GM12874 (cell line): ENCODE data around the gene RUFY1.

Experiments
- TF ChIP-seq, protein P1 (sequence below): IDR thresholded peaks from 2 replicates; pipeline ENCODE4 v1.5.1; 2011; ENCODE audit warnings: low read depth, mild to moderate bottlenecking, control low read depth, low read length, moderate library complexity; ENCODE audit not compliant: insufficient read depth

RUFY1 gene, protein sequence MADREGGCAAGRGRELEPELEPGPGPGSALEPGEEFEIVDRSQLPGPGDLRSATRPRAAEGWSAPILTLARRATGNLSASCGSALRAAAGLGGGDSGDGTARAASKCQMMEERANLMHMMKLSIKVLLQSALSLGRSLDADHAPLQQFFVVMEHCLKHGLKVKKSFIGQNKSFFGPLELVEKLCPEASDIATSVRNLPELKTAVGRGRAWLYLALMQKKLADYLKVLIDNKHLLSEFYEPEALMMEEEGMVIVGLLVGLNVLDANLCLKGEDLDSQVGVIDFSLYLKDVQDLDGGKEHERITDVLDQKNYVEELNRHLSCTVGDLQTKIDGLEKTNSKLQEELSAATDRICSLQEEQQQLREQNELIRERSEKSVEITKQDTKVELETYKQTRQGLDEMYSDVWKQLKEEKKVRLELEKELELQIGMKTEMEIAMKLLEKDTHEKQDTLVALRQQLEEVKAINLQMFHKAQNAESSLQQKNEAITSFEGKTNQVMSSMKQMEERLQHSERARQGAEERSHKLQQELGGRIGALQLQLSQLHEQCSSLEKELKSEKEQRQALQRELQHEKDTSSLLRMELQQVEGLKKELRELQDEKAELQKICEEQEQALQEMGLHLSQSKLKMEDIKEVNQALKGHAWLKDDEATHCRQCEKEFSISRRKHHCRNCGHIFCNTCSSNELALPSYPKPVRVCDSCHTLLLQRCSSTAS

DNA sequence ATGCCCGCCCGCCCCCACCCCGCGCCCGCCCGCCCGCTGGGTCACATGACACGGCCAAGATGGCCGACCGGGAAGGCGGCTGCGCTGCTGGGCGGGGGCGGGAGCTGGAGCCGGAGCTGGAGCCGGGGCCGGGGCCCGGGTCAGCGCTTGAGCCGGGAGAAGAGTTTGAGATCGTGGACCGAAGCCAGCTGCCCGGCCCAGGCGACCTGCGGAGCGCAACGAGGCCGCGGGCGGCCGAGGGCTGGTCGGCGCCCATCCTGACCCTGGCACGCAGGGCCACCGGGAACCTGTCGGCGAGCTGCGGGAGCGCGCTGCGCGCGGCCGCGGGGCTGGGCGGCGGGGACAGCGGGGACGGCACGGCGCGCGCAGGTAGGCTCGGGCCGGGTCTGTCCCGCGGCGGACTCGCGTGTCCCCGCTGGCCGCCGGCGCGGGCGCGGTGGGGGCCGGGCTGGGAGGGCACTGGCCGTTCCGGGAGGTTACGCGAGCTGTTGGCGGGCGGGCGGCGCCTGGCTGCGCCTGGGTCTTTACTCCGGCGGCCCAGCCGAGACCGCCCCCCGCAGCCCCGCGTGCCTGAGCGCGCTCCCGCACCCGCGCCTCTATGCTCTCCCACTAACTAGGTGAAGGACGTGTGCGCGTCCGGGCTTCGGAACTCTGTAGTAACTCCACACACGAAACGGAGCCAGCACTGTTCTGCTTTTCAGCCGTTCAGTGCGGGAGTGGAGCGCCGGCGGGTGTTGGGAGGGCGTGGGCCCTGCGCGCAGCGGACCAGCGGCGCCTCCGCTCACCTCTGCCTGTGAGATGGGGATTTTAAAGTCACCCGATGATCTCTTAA is at the start of gene RUFY1:
Gene RUFY1 (plus strand): TSS at position 44 of the 832 bp plus-strand sequence. CDS start 16 bp downstream, at position 60.
- TF ChIP-seq, protein P1, sequence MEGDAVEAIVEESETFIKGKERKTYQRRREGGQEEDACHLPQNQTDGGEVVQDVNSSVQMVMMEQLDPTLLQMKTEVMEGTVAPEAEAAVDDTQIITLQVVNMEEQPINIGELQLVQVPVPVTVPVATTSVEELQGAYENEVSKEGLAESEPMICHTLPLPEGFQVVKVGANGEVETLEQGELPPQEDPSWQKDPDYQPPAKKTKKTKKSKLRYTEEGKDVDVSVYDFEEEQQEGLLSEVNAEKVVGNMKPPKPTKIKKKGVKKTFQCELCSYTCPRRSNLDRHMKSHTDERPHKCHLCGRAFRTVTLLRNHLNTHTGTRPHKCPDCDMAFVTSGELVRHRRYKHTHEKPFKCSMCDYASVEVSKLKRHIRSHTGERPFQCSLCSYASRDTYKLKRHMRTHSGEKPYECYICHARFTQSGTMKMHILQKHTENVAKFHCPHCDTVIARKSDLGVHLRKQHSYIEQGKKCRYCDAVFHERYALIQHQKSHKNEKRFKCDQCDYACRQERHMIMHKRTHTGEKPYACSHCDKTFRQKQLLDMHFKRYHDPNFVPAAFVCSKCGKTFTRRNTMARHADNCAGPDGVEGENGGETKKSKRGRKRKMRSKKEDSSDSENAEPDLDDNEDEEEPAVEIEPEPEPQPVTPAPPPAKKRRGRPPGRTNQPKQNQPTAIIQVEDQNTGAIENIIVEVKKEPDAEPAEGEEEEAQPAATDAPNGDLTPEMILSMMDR = no peak

DNA sequence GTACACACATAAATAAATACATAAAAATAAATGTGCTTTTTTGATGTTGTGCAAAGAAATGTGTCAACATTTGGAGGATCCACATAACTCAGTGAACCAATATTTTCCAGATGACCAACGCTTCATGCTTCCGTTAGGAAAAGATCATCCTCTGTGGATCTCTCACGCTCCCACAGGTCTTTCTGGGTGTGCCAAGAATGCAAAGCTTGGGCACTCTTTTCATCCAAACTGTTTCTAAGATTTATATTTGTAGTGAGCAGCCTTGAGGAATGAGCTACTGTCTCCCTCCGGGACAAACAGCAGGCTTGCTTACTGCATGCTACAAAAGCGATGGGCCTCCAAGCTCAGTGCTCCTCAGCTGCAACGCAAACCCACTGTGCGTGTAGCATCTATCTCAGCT is 46.2 kb upstream of the RUFY1 start:
- TF ChIP-seq, protein P1 = no peak

DNA sequence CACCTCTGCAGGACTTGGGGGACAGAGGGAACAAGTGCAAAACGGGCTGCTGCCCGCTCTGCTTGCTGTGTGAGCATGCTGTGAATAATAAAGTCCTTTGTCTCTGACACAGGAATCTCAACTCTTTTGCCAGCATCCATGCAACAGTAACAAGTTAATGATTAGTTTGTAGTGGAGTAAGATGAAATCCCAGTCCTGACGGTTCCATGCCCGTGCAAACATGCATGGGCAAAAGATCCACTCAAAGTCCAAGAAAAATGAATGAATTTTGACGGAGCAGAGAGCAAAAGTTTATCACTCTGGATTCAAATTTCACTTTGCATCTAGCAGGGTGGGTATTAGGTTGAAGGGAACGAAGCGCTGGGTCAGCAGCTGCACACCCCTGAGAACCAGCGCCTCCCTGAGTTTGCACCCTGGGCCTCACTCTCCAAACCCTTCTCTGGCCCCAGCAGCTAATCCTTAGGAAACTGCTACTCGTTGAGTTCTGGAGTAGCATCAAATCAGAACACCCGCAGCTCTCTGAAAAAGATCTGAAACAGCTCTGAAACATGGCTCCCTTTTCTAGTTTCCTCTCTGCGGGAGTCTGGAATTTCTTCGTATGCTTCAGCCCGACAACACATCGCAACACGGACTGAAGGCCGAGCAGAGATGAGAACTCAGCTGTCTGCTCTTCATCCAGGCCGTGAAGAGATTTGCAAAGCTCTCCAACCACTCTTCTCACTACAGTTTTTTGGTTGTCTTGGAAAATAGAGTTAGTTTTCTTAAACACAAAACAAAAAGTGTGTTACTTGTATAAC is 45.6 kb upstream of the RUFY1 start:
- TF ChIP-seq, protein P1 = no peak

DNA sequence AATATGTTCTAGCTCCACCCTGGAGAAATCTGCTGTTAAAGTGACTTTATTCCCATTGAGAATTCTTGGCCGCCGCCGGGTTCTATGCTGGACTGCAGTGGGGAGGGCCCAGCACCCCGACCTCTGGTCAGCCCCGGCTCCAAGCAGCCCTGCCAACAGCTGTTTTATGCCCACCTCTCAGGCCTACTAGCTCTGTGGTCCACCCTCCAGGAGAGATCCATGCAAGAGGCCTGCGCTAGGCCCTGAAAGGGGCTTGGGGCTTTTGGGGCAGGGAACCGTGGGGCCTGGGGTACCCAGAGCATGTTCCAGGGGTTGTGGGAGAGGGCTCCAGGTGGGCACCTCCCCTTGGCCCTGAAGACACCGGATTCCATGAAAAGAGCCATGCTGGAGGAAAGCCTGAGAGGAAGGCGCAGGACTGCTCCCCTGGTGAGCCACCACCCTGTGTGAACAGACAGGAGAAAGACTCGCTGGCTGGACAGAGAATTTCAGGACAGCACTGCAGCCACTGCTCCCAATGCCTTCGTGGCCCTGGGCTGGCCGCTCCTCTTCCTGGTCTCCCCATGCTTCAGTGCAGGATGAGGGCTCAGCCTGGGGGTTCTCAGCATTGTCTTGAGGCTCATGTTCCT is 44.6 kb upstream of the RUFY1 start:
- TF ChIP-seq, protein P1 = no peak

DNA sequence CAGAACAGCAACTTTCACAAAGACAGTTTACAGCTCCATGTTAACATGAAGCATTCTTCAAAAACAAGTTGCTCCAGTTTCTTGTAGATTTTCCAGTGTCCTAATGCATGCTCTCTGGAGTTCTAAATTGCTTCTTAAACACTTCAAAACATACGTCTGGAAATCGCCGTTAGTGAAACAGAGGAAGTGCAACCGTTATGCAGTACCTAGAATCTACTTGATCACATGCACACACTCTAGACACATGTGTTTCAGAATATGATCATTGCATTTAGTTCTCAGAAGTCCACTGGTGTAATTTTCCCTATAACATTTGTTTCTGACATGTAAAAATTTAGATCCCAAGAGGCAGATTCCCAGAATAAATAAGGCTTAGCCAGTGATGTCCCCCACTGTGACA is 41.1 kb upstream of the RUFY1 start:
- TF ChIP-seq, protein P1 = no peak

DNA sequence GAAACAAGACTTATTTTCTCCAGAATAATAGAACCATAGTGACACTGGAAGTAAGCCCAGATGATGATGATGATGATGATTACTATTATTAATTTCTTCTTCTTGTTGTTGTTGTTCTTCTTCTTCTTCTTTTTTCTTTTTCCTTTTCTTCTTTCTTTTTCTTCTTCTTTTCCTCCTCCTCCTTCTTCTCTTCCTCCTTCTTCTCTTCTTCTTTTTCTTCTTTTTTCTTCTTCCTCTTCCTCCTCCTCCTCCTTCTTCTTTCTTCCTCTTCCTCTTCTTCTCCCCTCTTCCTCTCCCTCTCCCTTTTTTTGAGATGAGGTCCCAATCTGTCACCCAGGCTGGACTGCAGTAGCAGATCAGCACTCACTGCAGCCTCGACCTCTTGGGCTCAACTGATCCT is 40.5 kb upstream of the RUFY1 start:
- TF ChIP-seq, protein P1 = no peak
